GM18867 (cell line): ENCODE data around the gene ABO.
"Not testable (repeated sequence)": the region's sequence is repeated elsewhere in the genome, so short reads cannot be mapped to it uniquely, and the experiment has no call there.

ENCODE experiments used
- ATAC-seq: cut with Tn5 transposase; IDR thresholded peaks from one replicate; pipeline ENCODE4 v1.9.1; 2021; ENCODE audit warnings: mild to moderate bottlenecking, moderate library complexity; ENCODE audit not compliant: unreplicated experiment

Gene ABO

GRCh38 chr9:133227242-133227860, 47.6 kb downstream of the ABO start:
- ATAC-seq: no peak

DNA sequence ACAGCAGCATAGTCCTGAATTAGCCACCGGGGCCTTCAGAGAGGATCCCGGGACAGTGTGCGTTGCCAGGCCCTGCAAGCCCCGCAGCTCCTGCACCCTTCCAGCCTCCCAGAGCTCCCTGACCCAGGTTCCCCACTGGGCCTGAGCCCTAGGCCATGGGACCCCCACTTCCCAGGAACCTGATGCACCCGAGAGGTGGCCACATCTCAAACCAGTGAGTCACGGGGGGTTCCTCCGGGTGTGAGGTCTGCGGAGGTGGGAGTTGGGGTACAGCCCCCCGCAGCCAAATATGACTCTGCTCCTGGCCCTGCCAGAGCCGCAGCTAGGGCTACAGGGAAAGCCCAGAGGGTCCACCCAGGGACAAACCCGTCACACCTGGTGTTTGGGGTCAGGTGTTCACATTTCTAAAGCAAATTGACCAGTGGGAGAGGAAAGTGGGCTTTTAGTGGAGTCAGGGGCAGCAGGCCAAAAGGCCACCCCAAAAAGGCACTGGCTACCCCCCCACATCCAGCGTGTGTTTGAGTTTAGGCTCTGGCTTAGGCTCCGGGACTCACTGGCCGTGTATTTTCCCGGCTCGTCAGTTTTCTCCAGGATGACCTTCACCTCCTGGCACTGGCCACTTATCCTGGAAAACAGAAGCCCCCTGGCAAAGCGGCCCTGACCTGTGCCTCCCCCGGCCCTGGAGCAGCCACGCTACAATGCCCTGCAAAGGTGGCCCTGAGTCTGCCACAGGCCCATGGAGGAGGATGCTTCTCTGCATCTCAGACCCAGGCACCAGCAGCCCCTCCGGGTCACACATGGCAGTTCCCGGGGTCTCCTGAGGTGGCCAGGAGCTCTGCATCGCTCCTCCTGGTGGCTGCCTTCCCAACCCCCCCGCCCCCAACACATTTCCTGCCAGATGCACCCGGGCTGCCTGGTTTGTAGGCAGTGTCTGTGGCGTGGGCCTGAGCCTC, 48.5 kb downstream of the ABO start:
- no peak for ATAC-seq

GRCh38 chr9:133225171-133226011, 49.6 kb downstream of the ABO start:
- no peak for ATAC-seq

DNA sequence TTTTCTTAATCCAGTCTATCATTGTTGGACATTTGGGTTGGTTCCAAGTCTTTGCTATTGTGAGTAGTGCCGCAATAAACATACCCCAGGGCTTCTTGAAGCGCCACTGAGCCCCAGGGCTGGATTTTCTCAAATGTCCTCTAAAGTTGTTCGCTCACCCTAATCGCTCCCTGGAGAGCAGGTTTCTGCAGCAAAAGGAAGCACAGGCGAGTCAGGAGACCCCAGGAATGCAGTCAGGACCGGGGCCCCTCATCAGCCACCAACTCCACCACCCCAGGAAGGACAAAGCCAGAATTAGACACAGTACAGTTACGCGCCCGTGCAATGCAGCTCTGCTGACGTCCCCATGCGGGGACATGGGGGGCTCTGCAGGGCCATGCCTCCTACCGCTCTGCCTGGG, 50.2 kb downstream of the ABO start:
- ATAC-seq: no peak

- not testable (repeated sequence) for ATAC-seq
These were observed 51.7 kb downstream of the ABO start for GRCh38 chr9:133223159-133223756.

- ATAC-seq: not testable (repeated sequence)
These were observed 53.0 kb downstream of the ABO start for GRCh38 chr9:133221994-133222393.

- ATAC-seq: no peak
These were observed 53.7 kb downstream of the ABO start for GRCh38 chr9:133221177-133221809.

DNA sequence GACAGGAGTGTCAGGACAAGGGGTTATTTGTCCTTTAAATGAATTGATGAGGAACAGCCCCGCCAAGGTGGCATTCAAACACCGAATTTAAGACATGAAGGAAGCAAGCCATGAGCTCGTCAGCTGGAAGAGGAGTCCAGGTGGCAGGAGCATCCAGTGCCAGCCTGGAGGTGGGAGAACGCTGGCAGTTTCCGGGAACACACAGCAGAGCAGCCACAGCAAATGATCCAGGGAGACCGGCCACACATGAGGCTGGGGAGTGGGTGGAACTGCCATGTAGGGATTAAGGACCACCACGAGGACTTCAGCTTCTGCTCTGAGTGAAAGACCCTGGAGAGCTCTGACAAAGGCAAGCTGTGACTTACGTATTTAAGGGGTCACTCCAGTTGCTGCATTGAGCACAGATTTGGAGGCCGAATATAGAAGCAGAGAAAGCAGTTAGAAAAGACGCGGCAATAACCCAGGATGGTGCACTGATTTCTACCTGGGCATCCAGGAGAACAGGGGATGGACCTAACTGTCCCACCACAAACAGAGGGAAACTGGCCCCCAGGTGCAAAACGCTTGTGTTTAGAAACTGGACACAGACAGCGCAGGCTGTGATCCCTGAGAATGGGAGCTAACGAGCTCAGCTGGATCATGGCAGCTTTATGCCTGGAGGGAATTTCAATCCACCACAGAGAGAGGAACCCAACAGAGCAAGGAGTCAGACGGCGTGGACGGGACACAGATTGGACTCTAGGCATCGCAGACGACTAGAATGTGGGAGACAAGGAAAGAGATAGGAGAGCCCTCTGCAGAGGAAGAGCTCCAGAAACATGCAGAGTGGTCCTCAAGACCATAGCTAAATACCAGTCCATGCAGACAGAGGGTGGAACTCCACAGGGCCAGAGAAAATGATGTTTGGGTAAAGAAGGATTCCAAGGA, 56.7 kb downstream of the ABO start:
- not testable (repeated sequence) for ATAC-seq

DNA sequence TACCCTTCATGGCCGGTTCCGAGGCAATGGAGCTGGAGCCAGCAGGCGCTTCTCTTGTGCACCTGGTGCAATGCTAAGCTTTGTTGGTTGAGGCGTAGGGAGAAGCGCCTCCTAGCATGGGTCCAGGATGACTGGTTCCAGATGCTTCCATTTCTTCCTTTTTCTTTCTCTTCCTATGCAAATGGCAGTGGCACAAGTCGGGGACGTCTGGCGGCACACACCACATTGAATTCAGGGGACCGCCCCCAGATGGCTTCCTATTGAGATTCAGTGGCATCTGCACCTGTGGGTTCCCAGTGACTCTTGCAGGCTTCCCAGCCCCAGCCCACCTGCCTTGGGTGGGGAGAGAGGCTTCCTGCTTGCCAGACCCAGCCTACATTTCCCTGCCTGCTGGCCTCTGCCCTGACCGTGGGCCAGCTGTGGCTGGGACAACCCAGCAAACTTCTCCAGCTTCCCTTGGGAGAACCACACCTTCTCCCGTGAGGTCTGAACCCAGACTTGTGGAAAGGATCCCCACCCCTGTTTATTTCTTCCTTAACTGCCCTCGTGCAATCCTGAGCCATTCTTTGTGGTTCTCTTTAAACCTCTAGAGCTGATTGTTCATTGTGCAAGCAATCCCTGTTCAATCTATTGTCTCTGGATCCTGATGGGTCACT, 57.5 kb downstream of the ABO start:
- not testable (repeated sequence) for ATAC-seq

GRCh38 chr9:133214276-133214675, 60.7 kb downstream of the ABO start:
- ATAC-seq: not testable (repeated sequence)

- ATAC-seq: no peak
These were observed 64.4 kb downstream of the ABO start for GRCh38 chr9:133210609-133211008.

GRCh38 chr9:133210202-133210532, 64.8 kb downstream of the ABO start:
- no peak for ATAC-seq

- ATAC-seq: not testable (repeated sequence)
These were observed 65.4 kb downstream of the ABO start for GRCh38 chr9:133209327-133210201.

- not testable (repeated sequence) for ATAC-seq
These were observed 66.1 kb downstream of the ABO start, which contains the start of gene OBP2B for GRCh38 chr9:133208880-133209300. TSS of gene OBP2B (minus strand) at chr9:133209250. CDS start at chr9:133209199, 51 bp downstream.

- not testable (repeated sequence) for ATAC-seq
These were observed 66.7 kb downstream of the ABO start for GRCh38 chr9:133208171-133208879.

- no peak for ATAC-seq
These were observed 67.3 kb downstream of the ABO start for GRCh38 chr9:133207540-133208170.
